ENCODE data around the gene ADORA1.

ADORA1 gene

DNA sequence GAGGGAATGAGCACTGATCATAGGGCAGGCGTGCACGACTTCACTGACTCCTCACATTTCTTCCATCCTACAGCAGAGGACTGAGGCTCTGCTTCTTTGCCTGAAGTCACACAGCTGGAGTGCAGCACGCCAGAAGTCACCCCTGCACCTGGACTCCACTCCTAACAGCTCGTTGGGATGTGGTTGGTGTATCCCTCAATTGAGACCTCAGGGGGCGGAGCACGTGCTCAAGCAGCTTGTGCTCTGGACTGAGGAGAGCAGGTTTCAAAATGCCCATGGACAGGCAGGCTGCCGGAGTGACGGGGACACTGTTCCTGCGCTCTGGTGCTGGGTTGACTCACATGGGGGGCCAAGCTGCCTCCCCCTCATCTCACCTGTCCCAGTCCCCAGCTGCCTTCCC, 88.0 kb downstream of the ADORA1 start:
- H3K27me3 ChIP-seq (ENCODE audit: insufficient read depth, low read length): 0 out of 2 replicates have a peak, but pooled peaks cover 8% of the 10 kb centered on the region
- H4K20me1 ChIP-seq (ENCODE audit: insufficient read depth, low read length): no peaks in the 10 kb centered on the region
- H3K79me2 ChIP-seq (ENCODE audit: insufficient read depth, low read length): no peaks in the 10 kb centered on the region
- TF ChIP-seq CTCF (IDR thresholded peaks at IDR 0.05; ENCODE audit: low read length): no peak
- no peak for TF ChIP-seq EZH2 (IDR thresholded peaks at IDR 0.05; ENCODE audit: borderline replicate concordance, low read length)
- no peak overlapping the region for H3K9ac ChIP-seq (ENCODE audit: low read length)
- H3K9me2 ChIP-seq (ENCODE audit: low read depth, low read length): no peaks in the 10 kb centered on the region
- no peak overlapping the region for H2AFZ ChIP-seq (ENCODE audit: low read length)
- H3K27ac ChIP-seq (ENCODE audit: low read depth, low read length, poor library complexity, severe bottlenecking): no peak overlapping the region
- H3K36me3 ChIP-seq (ENCODE audit: insufficient read depth, low read length): no peaks in the 10 kb centered on the region
- H3K4me2 ChIP-seq (ENCODE audit: low read length): no peak overlapping the region
- no peak overlapping the region for H3K4me3 ChIP-seq (ENCODE audit: low read depth, low read length, poor library complexity, severe bottlenecking)
- no peaks in the 10 kb centered on the region for H3F3A ChIP-seq (ENCODE audit: insufficient read depth, low read length)
- no peaks in the 10 kb centered on the region for H3K4me1 ChIP-seq (ENCODE audit: insufficient read depth, low read length, severe bottlenecking)
- H3K9me3 ChIP-seq (ENCODE audit: low read length): no peaks in the 10 kb centered on the region

GRCh38 chr1:203216274-203217138, 89.0 kb downstream of the ADORA1 start:
- H3K36me3 ChIP-seq (ENCODE audit: insufficient read depth, low read length): no peaks in the 10 kb centered on the region
- no peak overlapping the region for H3K4me2 ChIP-seq (ENCODE audit: low read length)
- no peak overlapping the region for H3K4me3 ChIP-seq (ENCODE audit: low read depth, low read length, poor library complexity, severe bottlenecking)
- no peak overlapping the region for H2AFZ ChIP-seq (ENCODE audit: low read length)
- H3K9me3 ChIP-seq (ENCODE audit: low read length): no peaks in the 10 kb centered on the region
- no peak overlapping the region for H3K9ac ChIP-seq (ENCODE audit: low read length)
- no peaks in the 10 kb centered on the region for H3K79me2 ChIP-seq (ENCODE audit: insufficient read depth, low read length)
- no peaks in the 10 kb centered on the region for H3F3A ChIP-seq (ENCODE audit: insufficient read depth, low read length)
- H3K27ac ChIP-seq (ENCODE audit: low read depth, low read length, poor library complexity, severe bottlenecking): no peak overlapping the region
- H4K20me1 ChIP-seq (ENCODE audit: insufficient read depth, low read length): no peaks in the 10 kb centered on the region
- H3K27me3 ChIP-seq (ENCODE audit: insufficient read depth, low read length): 0 out of 2 replicates have a peak, but pooled peaks cover 8% of the 10 kb centered on the region
- no peaks in the 10 kb centered on the region for H3K4me1 ChIP-seq (ENCODE audit: insufficient read depth, low read length, severe bottlenecking)
- no peaks in the 10 kb centered on the region for H3K9me2 ChIP-seq (ENCODE audit: low read depth, low read length)
- TF ChIP-seq EZH2 (IDR thresholded peaks at IDR 0.05; ENCODE audit: borderline replicate concordance, low read length): no peak
- peak; percentile 76 for TF ChIP-seq CTCF (IDR thresholded peaks at IDR 0.05; ENCODE audit: low read length)

All from OCI-LY1 (cell line).